Activated CD4-positive, CD25-positive, alpha-beta regulatory T cell (primary cell): ENCODE measurements around the gene ZFP69.
A peak's percentile ranks its signal among the peaks of the same experiment; 100 is the strongest.
"Not testable (repeated sequence)": the region's sequence is repeated elsewhere in the genome, so short reads cannot be mapped to it uniquely, and the experiment has no call there.

ENCODE experiments used
- DNase-seq, 4 experiments: peaks; one replicate each; lab custom pipeline; 2025; lab: John Stamatoyannopoulos, UW

Gene ZFP69

DNA sequence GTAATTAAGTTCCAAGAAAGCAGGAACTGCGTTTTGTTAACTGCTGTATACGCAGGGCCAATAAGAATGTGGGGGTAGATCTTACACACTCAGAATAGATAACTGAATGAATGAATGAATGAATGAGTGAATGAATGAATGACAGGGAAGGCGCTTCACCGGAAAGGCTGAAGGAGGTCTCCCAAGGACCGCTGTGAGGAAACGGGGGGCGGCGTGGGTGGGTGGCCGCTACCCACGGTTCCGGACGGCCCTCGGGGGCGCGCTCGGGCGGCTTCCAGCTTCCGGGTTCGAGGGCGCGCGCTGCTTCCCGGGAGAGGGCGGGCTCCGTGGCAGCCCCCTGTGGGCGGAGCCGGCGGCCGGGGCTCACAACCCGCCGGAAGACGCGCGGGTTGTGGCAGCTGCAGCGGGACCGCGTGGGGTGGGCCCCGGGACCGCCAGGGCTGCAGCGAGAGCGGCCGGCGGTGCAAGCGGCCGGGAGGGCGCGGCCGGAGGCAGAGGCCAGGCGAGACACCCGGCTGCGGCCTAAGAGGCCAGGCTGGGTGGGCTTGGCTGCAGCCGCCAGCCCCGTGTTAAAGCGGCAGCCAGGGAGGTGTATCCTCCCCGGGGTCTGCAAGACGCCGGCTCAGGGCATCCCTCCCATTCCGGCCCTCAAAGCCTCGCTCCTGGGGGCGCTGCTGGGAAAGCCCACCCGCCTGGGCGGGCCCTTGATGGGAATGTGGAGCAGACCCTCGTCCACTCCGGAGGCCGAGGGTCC, at the start of gene ZFP69:
ZFP69 (plus strand) TSS at position 367 of the 754 bp plus-strand sequence. CDS start 2,072 bp downstream, outside the sequence.
- DNase-seq: peak; percentile 26 to 56 (median 44)

DNA sequence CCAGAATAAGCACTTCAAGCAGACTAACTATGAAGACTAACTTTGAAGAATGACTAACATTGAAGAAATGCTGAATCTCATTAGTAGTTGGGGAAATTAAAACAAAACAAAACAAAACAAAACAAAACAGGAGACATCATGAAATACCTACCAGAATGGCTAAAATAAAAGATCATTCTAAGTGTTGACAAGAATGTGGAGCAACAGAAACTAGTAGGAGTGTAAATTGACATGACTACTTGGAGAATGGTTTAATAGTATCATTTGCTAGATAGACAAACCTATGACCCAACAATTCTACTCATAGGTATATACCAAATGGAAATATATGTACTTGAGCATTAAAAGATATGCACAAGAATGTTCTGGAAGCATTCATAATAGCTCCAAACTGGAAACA, 45.7 kb upstream of the ZFP69 start:
- no peak for DNase-seq

DNA sequence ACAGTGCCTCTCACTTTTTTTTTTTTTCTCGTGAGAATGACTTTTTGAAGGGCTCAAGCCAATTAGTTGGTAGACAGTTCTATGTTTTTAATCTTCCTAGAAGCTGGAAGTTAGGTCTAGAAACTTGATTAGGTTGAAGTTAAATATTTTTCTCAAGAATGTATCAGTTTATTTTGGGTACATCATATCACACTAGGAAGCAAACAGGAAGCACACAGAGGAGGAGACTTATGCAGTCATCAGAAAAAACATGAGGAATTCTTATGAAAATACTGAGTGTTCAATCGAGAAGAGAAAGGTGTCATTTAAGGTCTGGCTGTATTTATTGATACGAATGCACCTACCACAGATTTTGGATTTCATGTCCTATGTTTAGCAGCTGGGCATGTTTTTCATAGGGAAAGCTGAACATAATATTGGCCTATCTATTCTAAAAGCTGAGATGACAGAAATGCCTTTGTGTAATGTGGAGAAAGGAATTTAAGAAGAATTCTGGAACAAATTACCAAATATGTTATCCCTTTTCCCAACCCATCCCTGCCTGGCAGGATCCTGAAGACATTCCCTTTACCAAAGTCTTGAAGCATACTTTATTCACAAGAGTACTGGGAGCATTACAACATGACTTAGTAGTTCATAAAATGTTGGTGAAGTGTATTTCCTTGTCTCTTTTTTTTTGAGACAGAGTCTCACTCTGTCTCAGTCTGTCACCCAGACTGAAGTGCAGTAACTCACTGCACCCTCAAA, 44.3 kb upstream of the ZFP69 start:
- no peak for DNase-seq

DNA sequence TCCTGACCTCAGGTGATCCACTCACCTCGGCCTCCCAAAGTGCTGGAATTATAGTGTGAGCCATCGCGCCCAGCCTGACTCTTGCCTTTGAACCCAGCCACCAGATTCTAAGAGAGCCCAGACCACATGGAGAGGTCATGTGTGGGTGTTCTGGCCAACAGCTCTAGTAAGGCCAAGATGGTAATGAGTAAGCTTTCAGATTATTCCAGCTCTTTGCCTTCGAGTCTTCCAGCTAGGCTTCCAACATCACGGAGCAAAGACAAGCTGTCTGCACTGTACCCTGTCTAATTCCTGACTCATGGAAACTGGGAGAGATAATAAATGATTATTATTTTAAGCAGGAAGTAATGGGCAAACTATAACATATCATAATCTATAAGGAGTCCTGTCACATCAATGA, 41.6 kb upstream of the ZFP69 start:
- no peak for DNase-seq

DNA sequence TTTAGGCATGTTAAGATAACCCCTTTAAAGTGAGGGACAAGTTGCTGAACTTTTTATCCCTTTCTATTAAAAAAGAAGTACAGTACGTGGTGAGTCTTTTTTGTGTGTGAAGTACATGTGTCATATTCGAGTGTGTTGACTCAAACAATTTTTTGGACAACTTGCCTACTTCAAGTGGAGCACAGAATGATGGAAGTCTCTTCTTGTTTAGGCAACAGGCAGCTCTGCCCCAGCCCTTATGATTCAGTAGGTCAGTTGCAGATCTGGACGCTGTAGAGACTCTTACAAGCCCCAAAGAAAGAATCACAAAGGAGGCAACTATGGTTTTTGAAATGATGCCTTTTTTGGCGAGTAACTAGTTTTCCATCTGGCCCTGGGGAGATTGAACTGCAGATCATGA, 41.2 kb upstream of the ZFP69 start:
- no peak for DNase-seq

DNA sequence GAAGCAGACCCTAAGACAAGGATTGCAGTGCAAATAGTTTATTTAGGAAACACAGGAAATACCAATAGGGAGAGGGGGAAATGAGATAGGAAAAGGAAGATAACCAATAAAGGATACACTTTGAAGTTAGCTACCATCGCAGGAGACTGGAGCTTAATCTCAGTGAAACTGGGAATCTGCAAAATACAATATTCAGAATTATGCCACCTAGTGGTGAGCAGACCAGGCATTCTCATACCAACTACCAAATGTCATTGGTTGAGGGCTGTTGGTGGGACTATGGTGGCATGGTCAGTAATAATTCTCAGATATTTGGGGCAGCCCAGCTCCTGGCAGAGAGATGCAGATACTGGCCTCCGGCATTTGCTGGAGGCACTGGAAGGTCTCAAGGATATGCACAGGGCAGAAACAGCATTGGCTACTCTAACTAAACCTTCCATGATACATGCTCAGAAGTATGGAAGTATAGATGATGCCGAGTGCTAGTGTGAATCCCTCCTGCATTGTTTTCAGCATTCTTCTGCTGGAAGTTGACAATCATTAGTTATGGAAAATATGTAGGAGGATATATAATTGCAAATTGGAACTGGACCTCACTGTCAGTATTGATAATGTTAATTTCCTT, 38.6 kb upstream of the ZFP69 start:
- DNase-seq: no peak

DNA sequence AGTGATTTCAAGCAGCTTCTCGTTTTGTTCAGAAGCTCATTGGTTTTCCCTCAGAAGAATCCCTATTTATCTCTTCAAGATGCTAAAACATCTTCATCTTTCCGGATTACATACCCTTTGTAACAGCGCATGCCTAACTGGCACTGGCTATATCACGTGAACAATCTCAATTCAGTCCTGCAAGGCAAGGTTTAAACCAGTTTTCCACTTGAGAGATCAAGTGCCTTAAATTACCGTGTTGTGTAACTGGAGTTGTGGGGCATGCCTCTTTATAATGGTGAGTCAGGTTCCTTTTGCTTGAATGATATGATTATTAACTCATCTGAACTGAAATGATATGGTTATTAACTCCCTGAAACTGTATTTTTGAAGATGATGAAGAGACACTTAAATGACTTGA, 37.8 kb upstream of the ZFP69 start:
- DNase-seq: no peak

DNA sequence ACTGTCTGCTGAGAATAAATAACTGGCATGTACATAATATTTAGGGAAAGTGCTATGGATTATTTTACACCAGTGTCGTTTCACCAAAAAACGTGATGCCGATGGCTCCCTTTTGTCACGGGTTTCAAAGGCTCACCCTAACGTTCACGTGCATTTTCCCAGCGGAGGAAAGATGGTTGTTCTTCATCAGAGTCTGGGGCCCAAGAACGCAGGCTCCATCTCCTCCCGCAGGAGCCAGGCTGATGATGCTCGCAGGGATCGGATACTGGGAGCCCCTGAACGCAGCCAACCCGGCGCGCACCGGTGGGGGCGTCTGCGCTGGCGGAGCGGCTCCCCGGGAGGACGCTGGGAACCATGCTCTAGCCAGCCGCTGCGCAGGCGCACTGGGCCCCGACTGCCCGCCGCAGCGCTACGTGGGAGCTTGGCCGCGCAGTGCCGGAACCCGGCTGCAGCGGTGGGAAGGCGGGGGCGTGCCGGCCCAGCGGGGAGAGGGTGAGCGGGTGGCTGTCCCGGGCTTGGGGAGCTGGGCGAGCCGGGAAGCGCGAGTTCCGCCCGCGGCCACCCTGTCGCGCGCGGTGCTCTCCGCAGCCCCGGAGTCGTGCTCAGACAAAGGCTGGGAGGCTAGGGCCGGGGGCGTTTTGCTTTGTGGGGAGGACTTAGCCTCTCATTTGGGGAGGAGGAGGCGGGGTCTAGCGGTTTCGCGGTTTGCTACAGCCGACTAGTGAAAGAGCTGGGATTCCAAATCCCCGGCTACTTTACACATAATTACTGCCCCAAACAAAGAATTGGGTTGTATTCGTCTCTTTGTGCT, 27.2 kb upstream of the ZFP69 start, which contains the start of gene ZFP69B:
ZFP69B (plus strand) TSS at position 793 of the 811 bp plus-strand sequence. CDS start 486 bp downstream, outside the sequence.
- peak; percentile 69 to 73 (median 70) for DNase-seq

DNA sequence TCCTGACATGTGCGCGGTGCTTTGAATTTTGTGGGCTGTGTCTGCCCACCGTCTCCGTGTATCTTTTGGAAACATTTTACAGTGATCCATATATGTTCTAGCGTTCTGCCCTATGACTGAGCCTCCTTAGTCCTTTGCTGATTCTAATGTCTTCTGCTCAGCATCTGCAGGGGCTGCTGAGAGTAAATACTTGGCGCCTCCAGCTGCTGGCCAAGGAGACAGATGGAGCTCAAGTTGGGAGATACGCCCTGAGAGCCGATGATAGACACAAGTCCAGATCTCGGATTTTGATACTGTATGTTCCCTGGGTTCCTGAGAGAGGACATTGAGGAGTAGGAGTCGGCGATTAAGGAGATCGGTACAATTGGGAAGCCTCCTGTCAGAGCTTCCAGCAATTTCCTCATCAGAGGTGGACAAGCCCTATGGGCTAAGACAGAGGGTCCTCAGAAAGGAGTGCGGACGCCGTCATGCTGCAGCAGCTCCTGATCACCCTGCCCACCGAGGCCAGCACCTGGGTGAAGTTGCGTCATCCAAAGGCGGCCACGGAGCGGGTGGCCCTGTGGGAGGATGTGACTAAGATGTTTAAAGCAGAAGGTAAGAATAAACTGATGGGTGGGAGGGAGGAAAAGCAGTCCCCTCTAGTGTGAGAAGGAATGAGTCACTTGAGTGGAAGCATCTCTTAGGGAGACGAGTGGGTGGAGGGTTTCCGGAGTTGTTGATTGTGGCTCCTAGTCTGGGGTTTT, 26.4 kb upstream of the ZFP69 start:
- DNase-seq: peak; percentile 10 to 50 (median 40)

DNA sequence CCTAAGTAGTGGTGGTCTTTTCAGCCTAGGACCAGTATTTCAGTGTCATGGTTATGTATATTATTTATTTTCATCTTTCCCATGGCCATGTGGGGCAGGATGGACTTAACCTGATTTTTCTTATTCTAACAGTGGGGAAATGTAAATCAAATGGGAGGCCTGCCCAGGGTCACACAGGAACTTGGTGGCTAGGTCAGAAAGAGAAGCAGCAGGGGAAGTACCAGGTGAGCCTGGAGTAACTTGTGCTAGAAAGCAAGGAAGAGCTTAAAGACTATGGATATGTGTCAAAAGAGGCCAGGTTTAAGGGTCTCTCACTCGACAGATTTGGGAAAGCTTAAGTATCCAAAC, 25.9 kb upstream of the ZFP69 start:
- DNase-seq: no peak

DNA sequence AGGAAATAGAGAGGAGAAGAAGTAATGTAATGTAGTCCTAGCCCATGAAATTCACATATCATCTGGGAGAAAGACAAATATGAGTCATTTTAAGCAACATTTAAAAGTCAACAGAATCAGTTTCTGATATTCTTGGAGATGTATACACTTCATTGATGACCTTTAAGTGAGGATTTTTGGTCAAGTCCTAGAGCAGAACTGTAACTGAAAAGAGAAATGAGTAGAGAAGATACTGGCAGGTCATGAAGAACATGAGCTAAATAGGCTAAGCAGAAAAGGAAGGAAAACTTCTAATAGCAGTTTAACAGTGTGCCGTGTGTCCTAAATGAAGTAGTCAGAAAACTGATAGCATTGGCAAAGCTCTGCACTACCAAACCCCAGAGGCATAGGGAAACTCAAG, 22.2 kb upstream of the ZFP69 start:
- DNase-seq: no peak

DNA sequence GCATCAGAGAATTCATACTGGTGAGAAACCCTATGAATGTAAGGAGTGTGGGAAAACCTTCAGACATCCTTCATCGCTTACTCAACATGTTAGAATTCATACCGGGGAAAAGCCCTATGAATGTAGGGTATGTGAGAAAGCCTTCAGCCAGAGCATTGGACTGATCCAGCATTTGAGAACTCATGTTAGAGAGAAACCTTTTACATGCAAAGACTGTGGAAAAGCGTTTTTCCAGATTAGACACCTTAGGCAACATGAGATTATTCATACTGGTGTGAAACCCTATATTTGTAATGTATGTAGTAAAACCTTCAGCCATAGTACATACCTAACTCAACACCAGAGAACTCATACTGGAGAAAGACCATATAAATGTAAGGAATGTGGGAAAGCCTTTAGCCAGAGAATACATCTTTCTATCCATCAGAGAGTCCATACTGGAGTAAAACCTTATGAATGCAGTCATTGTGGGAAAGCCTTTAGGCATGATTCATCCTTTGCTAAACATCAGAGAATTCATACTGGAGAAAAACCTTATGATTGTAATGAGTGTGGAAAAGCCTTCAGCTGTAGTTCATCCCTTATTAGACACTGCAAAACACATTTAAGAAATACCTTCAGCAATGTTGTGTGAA, 14.0 kb upstream of the ZFP69 start:
- no peak for DNase-seq

DNA sequence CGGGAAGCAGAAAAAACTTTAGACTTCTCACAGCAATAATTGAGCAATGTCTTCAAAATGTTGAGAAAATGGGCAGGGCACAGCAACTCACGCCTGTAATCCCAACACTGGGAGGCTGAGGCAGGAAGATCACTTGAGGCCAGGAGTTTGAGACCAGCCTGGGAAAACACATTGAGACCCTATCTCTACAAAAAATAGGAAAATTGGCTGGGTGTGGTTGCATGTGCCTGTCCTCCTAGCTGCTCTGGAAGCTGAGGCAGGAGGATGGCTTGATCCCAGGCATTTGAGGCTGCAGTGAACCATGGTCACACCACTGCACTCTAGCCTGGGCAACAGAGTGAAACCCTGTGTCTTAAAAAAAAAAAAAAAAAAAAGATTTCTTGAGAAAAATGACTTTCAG, 7.8 kb upstream of the ZFP69 start:
- no peak for DNase-seq

DNA sequence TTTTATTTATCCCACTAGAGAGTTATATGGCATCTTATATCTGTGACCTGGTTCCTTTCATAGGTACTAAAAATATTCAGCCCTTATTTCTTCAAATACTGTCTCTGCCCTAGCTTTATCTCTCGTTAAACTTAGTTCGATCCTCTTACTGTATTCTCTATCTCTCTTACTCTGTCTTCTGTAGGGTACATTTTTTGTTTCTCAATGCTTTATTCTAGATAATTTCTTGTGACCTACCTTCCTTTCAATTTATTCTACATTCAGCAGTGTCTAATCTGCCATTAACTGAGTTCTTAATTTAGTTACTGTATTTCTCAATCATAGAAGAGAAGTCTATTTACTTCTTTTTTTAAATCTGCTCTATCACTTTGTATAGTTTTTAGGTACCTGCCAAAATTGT, 1.8 kb upstream of the ZFP69 start:
- no peak for DNase-seq

DNA sequence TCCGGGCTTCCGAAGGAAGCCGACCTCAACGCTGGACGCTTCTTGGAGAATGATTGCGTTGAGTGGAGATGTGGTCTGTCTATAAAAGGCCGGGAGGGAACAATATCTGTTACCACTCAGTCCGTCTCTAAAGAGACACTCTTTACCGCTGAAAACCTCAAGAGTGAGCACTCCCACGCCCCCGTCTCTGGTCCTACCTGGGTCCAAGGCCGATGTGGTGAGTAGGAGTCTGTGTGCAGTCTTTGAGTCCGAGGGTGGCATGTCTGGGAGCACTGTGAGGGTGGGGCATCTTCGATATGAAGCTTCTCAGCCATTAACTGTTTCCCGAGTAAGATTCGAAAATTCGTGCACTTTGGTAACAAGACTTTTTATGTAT, 576 bp downstream of the ZFP69 start:
- DNase-seq: no peak

DNA sequence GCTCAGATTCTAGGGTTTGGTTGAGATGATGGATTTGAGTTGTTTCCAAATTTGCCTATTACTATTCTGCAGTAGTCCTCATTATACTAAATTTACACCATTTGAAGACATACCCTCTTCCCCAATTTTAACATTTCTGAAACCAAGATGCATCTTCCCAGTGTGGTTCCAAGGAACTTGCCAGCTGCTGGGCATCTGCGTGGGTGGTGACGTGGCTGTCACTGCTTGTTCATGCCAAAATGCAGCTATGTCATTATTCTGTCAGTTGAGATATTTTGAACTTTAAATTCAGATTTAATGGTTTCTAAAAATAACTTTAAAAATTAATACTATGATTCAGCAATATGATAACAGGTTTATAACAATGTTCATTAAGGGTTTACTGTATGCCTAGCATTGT, 1.2 kb downstream of the ZFP69 start:
- no peak for DNase-seq

DNA sequence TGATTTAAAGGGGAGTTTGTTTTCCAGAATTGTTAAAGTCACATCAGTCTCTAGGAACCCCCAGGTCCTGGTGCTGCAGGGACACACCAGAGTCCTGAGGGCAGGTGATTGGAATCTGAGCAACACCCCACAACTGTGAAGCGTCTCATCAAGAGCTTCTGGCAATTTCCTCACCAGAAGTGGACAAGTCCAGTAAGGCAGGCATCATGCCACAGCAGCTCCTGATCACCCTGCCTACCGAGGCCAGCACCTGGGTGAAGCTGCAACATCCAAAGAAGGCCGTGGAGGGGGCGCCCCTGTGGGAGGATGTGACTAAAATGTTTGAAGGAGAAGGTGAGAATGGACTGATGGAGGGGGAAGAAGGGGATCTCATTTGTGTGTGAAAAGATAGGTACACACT, 2.1 kb downstream of the ZFP69 start:
- DNase-seq: no peak

DNA sequence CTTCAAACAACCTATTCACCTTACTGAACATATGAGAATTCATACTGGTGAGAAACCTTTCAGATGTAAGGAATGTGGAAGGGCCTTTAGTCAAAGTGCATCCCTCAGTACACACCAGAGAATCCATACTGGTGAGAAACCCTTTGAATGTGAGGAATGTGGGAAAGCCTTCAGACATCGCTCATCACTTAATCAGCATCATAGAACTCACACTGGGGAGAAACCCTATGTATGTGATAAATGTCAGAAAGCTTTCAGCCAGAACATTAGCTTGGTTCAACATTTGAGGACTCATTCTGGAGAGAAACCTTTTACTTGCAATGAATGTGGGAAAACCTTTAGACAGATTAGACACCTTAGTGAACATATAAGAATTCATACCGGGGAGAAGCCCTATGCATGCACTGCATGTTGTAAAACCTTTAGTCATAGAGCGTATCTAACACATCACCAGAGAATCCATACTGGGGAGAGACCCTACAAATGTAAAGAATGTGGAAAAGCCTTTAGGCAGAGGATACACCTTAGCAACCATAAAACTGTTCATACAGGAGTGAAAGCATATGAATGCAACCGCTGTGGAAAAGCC, 18.3 kb downstream of the ZFP69 start:
- DNase-seq: no peak

DNA sequence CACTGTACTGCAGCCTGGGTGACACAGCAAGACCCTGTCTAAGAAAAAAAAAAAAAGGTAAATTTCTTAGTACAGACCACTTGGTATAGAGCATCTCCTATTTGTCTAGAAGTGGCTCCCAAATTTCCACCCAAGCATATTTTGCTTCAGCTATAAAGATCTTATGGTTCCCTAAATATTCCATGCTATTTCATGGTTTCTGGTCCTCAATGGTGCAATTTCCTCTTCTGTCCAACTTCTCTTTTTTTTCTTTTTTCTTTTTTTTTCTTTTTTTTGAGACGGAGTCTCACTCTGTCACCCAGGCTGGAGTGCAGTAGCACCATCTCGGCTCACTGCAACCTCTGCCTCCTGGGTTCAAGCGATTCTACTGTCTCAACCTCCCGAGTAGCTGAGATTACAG, 25.6 kb downstream of the ZFP69 start:
- not testable (repeated sequence) for DNase-seq

DNA sequence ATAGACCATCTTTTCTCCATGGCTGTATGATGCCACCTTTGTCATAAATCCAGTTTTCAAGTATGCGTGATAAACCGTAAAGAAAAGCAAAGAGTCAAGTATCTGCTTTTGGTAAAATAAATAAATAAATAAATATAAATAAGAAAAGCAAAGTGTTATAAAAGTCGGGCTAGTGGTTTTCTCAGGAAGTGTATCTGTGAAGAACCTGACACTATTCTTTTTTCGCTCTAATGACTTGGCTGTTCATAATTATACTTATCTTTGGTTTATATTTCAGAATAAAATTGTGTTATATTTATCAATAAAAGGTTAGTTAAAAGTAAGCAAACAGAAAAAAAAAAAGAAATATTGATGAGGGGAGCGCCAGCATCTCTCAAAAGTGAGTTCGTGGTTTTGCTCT, 30.9 kb downstream of the ZFP69 start:
- no peak for DNase-seq
